H1 (cell line): Measurements from ENCODE around the gene ADCY1. TPM values are rescaled to one million over a fixed set of nuclear protein-coding genes. Genes with fewer than 3 reads are reported as not detected.

ENCODE experiments used
- CEBPB ChIP-seq: IDR thresholded peaks from 2 replicates; pipeline ENCODE4 v1.6.1; 2012; ENCODE audit warnings: low read depth, low read length
- CHD1 ChIP-seq: IDR thresholded peaks from 2 replicates; pipeline ENCODE4 v1.6.1; 2012; ENCODE audit warnings: low read depth, low read length, improper control_type of control experiment
- CHD7 ChIP-seq: fragments of 300-600 bp; sonication (generic); IDR thresholded peaks from 2 replicates; pipeline ENCODE4 v1.7.1; 2012; ENCODE audit warnings: low read length, moderate library complexity, mild to moderate bottlenecking, inconsistent platforms; ENCODE audit not compliant: insufficient replicate concordance
- CTBP2 ChIP-seq: IDR thresholded peaks from 2 replicates; pipeline ENCODE4 v1.7.0; 2011; ENCODE audit warnings: borderline replicate concordance, mild to moderate bottlenecking, moderate library complexity, mixed read lengths, low read length; ENCODE audit not compliant: insufficient read depth, insufficient read length
- E2F6 ChIP-seq: IDR thresholded peaks from 2 replicates; pipeline ENCODE4 v1.6.1; 2012; ENCODE audit warnings: inconsistent platforms
- HDAC2 ChIP-seq, 2 experiments: fragments of 300-600 bp in 1 of 2; sonication (generic) in 1 of 2; IDR thresholded peaks; 2 replicates each; pipeline ENCODE4 v1.6.1; 2011 to 2012; ENCODE audit warnings: low read depth in 2 of 2, low read length in 2 of 2, mild to moderate bottlenecking in 2 of 2, moderate library complexity in 2 of 2, borderline replicate concordance in 1 of 2, inconsistent platforms in 1 of 2
- KDM4A ChIP-seq: IDR thresholded peaks from one replicate; pipeline ENCODE4 v1.7.1; 2012; ENCODE audit warnings: low read depth, mild to moderate bottlenecking, moderate library complexity, low read length, inconsistent platforms; ENCODE audit not compliant: severe bottlenecking
- RNF2 ChIP-seq: fragments of 200-900, 300-1000 bp; sonication (generic); IDR thresholded peaks from 2 replicates; pipeline ENCODE4 v1.7.1; 2016; ENCODE audit warnings: borderline replicate concordance, low read depth, mild to moderate bottlenecking, antibody characterized with exemption, low read length; ENCODE audit not compliant: poor library complexity, severe bottlenecking; ENCODE audit errors: missing control alignments
- polyA plus RNA-seq, 7 experiments: library from polyadenylated mRNA; depleted of rRNA in 3 of 7; stranded (reverse) in 5 of 7; unstranded in 2 of 7; fragments of >200 nt in 5 of 7; fragments of 200-250 nt in 2 of 7; gene quantifications; 1 replicate in 5 of 7; 2 replicates in 1 of 7; 4 replicates in 1 of 7; pipeline versions ENCODE4 v1.2.1 to v1.2.3, GENCODE V29; 2011 to 2013; ENCODE audit warnings: missing spikeins in 2 of 7, mixed read lengths in 2 of 7
- total RNA-seq: library from RNA; stranded (reverse); fragmentation: NEBNext Ultra II Directional; extraction: Animal tissue kit (Norgen Biotek cat#: 25700); gene quantifications from 2 replicates; pipeline ENCODE4 v1.2.1, GENCODE V29; 2021

ADCY1 gene
- total and polyA plus RNA-seq, 2 of the 8 experiments (the other 6 are each of a cell fraction or from before 2014, with no cell fraction given): 7.9 to 26.9 TPM

GRCh38 chr7:45599851-45600706 is 25.9 kb downstream of the ADCY1 start (continued):
- TF ChIP-seq CHD7 (no peak), RNF2 (no peak), HDAC2 (IDR thresholded peaks at IDR 0.05; ENCODE audit: borderline replicate concordance in 1 of 2, low read depth in 2 of 2, low read length in 2 of 2) (no peak), CHD1 (no peak), E2F6 (no peak), CTBP2 (no peak), CEBPB (no peak), KDM4A (no peak)
- TF ChIP-seq, all 59 proteins: peak for 0
